GM23338 (cell line): Measurements from ENCODE around the gene ZBTB7A. TPM values are rescaled to one million over a fixed set of nuclear protein-coding genes. Genes with fewer than 3 reads are reported as not detected.

Experiments used
- ATAC-seq: fragments of 200-7000 bp; cut with Tn5 transposase; 3 replicates; pipeline ENCODE4 v1.9.1; 2020
- DNase-seq: peaks from one replicate; pipeline ENCODE4 v3.0.0-alpha.2; 2015; ENCODE audit warnings: low spot score
- H2AFZ ChIP-seq: fragments of 200-600 bp; sonication (generic); 2 replicates; pipeline ENCODE4 v1.8.0; 2016; ENCODE audit warnings: antibody characterized with exemption, mild to moderate bottlenecking, moderate library complexity
- H3F3A ChIP-seq: fragments of 200-600 bp; sonication (generic); replicated peaks from 2 replicates; pipeline ENCODE4 v1.8.0; 2017; ENCODE audit warnings: antibody characterized with exemption, mixed run types, low read depth
- H3K27ac ChIP-seq: fragments of 200-600 bp; sonication (generic); 2 replicates; pipeline ENCODE4 v1.6.1; 2016; ENCODE audit warnings: low read depth
- H3K27me3 ChIP-seq: fragments of 200-600 bp; sonication (generic); 2 replicates; pipeline ENCODE4 v1.8.0; 2016; ENCODE audit warnings: mild to moderate bottlenecking, mixed run types, moderate library complexity; ENCODE audit not compliant: insufficient read depth
- H3K36me3 ChIP-seq: fragments of 200-600 bp; sonication (generic); 2 replicates; pipeline ENCODE4 v1.8.0; 2016; ENCODE audit warnings: mild to moderate bottlenecking; ENCODE audit not compliant: insufficient read depth
- H3K4me1 ChIP-seq: fragments of 200-600 bp; sonication (generic); 2 replicates; pipeline ENCODE4 v1.8.0; 2016; ENCODE audit warnings: mild to moderate bottlenecking, moderate library complexity; ENCODE audit not compliant: insufficient read depth
- H3K4me2 ChIP-seq: fragments of 200-600 bp; sonication (generic); 2 replicates; pipeline ENCODE4 v1.7.1; 2017; ENCODE audit warnings: mixed run types
- H3K4me3 ChIP-seq: fragments of 200-600 bp; sonication (generic); 2 replicates; pipeline ENCODE4 v1.6.1; 2016; ENCODE audit warnings: mixed run types
- H3K79me2 ChIP-seq: fragments of 200-600 bp; sonication (generic); replicated peaks from 2 replicates; pipeline ENCODE4 v1.8.0; 2017; ENCODE audit warnings: mild to moderate bottlenecking; ENCODE audit not compliant: insufficient read depth
- H3K9me2 ChIP-seq: fragments of 200-600 bp; sonication (generic); 2 replicates; pipeline ENCODE4 v1.8.0; 2017; ENCODE audit not compliant: insufficient read depth
- H4K20me1 ChIP-seq: fragments of 200-600 bp; sonication (generic); replicated peaks from 2 replicates; pipeline ENCODE4 v1.8.0; 2017; ENCODE audit warnings: mild to moderate bottlenecking; ENCODE audit not compliant: insufficient read depth
- H3K27ac Mint-ChIP-seq: 2 replicates; pipeline ENCODE4 v1.8.0; 2020; ENCODE audit warnings: inconsistent platforms, mild to moderate bottlenecking, moderate library complexity, mixed read lengths
- H3K27me3 Mint-ChIP-seq: 3 replicates; pipeline ENCODE4 v1.8.0; 2022; ENCODE audit warnings: low read depth, mild to moderate bottlenecking, moderate library complexity, mixed read lengths, inconsistent platforms; ENCODE audit not compliant: insufficient read depth, poor library complexity
- H3K36me3 Mint-ChIP-seq: 3 replicates; pipeline ENCODE4 v1.8.0; 2021; ENCODE audit warnings: low read depth, mild to moderate bottlenecking, inconsistent platforms, moderate library complexity, mixed read lengths
- H3K4me1 Mint-ChIP-seq: 3 replicates; pipeline ENCODE4 v1.8.0; 2020; ENCODE audit warnings: mild to moderate bottlenecking, inconsistent platforms, mixed read lengths
- H3K4me3 Mint-ChIP-seq: 3 replicates; pipeline ENCODE4 v1.8.0; 2021; ENCODE audit warnings: moderate library complexity, mild to moderate bottlenecking, inconsistent platforms, mixed read lengths
- H3K9me3 Mint-ChIP-seq: 3 replicates; pipeline ENCODE4 v1.8.0; 2020; ENCODE audit warnings: moderate library complexity, mild to moderate bottlenecking, inconsistent platforms, mixed read lengths
- CREB1 ChIP-seq: fragments of 250-450 bp; sonication (Bioruptor Pico); IDR thresholded peaks from 2 replicates; pipeline ENCODE4 v1.5.0; 2020; ENCODE audit warnings: low read depth, mild to moderate bottlenecking, moderate library complexity
- CTCF ChIP-seq, 2 experiments: fragments of 200-600 bp in 1 of 2; sonication (generic) in 1 of 2; conservative IDR thresholded peaks; 2 replicates each; pipeline versions ENCODE4 v1.5.1 to v1.6.1; 2016 to 2017; ENCODE audit warnings: antibody characterized with exemption in 2 of 2, low read depth in 2 of 2, mild to moderate bottlenecking in 2 of 2, moderate library complexity in 1 of 2
- ETS1 ChIP-seq: IDR thresholded peaks from 2 replicates; pipeline ENCODE4 v1.6.1; 2016; ENCODE audit warnings: antibody characterized with exemption
- EZH2 ChIP-seq: fragments of 200-600 bp; sonication (generic); IDR thresholded peaks from one replicate; pipeline ENCODE4 v1.8.0; 2017; ENCODE audit warnings: antibody characterized with exemption, mild to moderate bottlenecking, low read depth; ENCODE audit not compliant: unreplicated experiment
- EZH2phosphoT487 ChIP-seq: fragments of 200-600 bp; sonication (generic); IDR thresholded peaks from one replicate; pipeline ENCODE4 v1.8.1; 2018; ENCODE audit warnings: antibody characterized with exemption; ENCODE audit not compliant: unreplicated experiment
- JUNB ChIP-seq: IDR thresholded peaks from one replicate; pipeline ENCODE4 v1.6.1; 2016; ENCODE audit warnings: antibody characterized with exemption; ENCODE audit not compliant: unreplicated experiment
- NANOG ChIP-seq: IDR thresholded peaks from 2 replicates; pipeline ENCODE4 v1.6.1; 2016; ENCODE audit warnings: antibody characterized with exemption, borderline replicate concordance
- POLR2AphosphoS5 ChIP-seq: IDR thresholded peaks from 2 replicates; pipeline ENCODE4 v1.6.1; 2016; ENCODE audit warnings: antibody characterized with exemption, low read depth
- STAT1 ChIP-seq: IDR thresholded peaks from one replicate; pipeline ENCODE4 v1.6.1; 2016; ENCODE audit warnings: antibody characterized with exemption; ENCODE audit not compliant: unreplicated experiment
- ZNF114 ChIP-seq: fragments of 250-450 bp; sonication (Bioruptor Pico); IDR thresholded peaks from 2 replicates; pipeline ENCODE4 v1.5.0; 2020; ENCODE audit warnings: mild to moderate bottlenecking, moderate library complexity
- ZNF331 ChIP-seq: fragments of 250-450 bp; sonication (Bioruptor Pico); IDR thresholded peaks from 2 replicates; pipeline ENCODE4 v1.5.0; 2020; ENCODE audit warnings: low read depth, mild to moderate bottlenecking, moderate library complexity
- polyA plus RNA-seq: library from polyadenylated mRNA; unstranded; fragments of >200 nt; fragmentation: Nextera tagmentation; extraction: Ambion mirVana; gene quantifications from 2 replicates; pipeline ENCODE4 v1.2.1, GENCODE V29; 2016
- total RNA-seq: library from RNA; depleted of rRNA; stranded (reverse); fragments of >200 nt; shearing (Covaris generic); gene quantifications from 2 replicates; pipeline ENCODE4 v1.2.3, GENCODE V29; 2014

Gene ZBTB7A
- total and polyA plus RNA-seq, 2 experiments from 2014 or later, result 9.5 to 35.0 TPM

GRCh38 chr19:4034048-4035017 lies 32.4 kb downstream of the ZBTB7A start:
- Mint-ChIP-seq H3K36me3 (peaks cover 12% of the 10 kb centered on the region), H3K27ac (no peak overlapping the region), H3K4me3 (no peak overlapping the region; the same call in 2 of the 3 replicates), H3K27me3 (no peaks in the 10 kb centered on the region), H3K9me3 (no peaks in the 10 kb centered on the region), H3K4me1 (no peaks in the 10 kb centered on the region; the same call in 2 of the 3 replicates)
- Histone ChIP-seq H2AFZ (no peak overlapping the region), H3K4me1 (no peaks in the 10 kb centered on the region), H3K27me3 (no peaks in the 10 kb centered on the region), H3K36me3 (no peaks in the 10 kb centered on the region; the same call in 1 of the 2 replicates), H3K4me2 (no peak overlapping the region), H3F3A (peaks cover 5% of the 10 kb centered on the region; the same call in 1 of the 2 replicates), H3K27ac (no peak overlapping the region), H3K79me2 (no peaks in the 10 kb centered on the region), H4K20me1 (no peaks in the 10 kb centered on the region; the same call in 1 of the 2 replicates), H3K9me2 (no peaks in the 10 kb centered on the region), H3K4me3 (no peak overlapping the region)
- TF ChIP-seq CREB1 (CRISPR knock-in tag) (no peak), CTCF (conservative IDR thresholded peaks at IDR 0.05; ENCODE audit: low read depth in 2 of 2) (no peak), EZH2phosphoT487 (no peak), JUNB (no peak), EZH2 (no peak), ZNF114 (no peak), ETS1 (no peak), NANOG (no peak), STAT1 (no peak)
- DNase-seq (no peak), ATAC-seq (no peak)

GRCh38 chr19:4033028-4033956 lies 33.4 kb downstream of the ZBTB7A start:
- no peaks in the 10 kb centered on the region for H3K9me3 Mint-ChIP-seq
- Histone ChIP-seq H3K27me3 (no peaks in the 10 kb centered on the region), H4K20me1 (no peaks in the 10 kb centered on the region; the same call in 1 of the 2 replicates), H3F3A (peaks cover 5% of the 10 kb centered on the region; the same call in 1 of the 2 replicates), H3K4me1 (no peaks in the 10 kb centered on the region), H3K36me3 (no peaks in the 10 kb centered on the region; the same call in 1 of the 2 replicates), H3K4me2 (no peak overlapping the region), H3K79me2 (no peaks in the 10 kb centered on the region), H2AFZ (no peak overlapping the region), H3K27ac (no peak overlapping the region), H3K4me3 (no peak overlapping the region), H3K9me2 (no peaks in the 10 kb centered on the region)
- H3K36me3 Mint-ChIP-seq, result peaks cover 15% of the 10 kb centered on the region
- no peaks in the 10 kb centered on the region; the same call in 2 of the 3 replicates for H3K4me1 Mint-ChIP-seq
- H3K4me3 Mint-ChIP-seq, result no peak overlapping the region
- no peak for ATAC-seq
- no peaks in the 10 kb centered on the region for H3K27me3 Mint-ChIP-seq
- DNase-seq, result no peak
- no peak overlapping the region for H3K27ac Mint-ChIP-seq
- no peak for TF ChIP-seq CREB1 (CRISPR knock-in tag)
- TF ChIP-seq POLR2AphosphoS5, result no peak
- no peak for TF ChIP-seq NANOG
- no peak for TF ChIP-seq CTCF (conservative IDR thresholded peaks at IDR 0.05; ENCODE audit: low read depth in 2 of 2)
- TF ChIP-seq ZNF114, result no peak
- no peak for TF ChIP-seq EZH2
- TF ChIP-seq ZNF331 (CRISPR knock-in tag), result no peak
- no peak for TF ChIP-seq ETS1
